GM10266 (cell line): ENCODE data around the gene AOAH.

Experiments
- DNase-seq: peaks from one replicate; pipeline ENCODE4 v3.0.0; 2012; ENCODE audit errors: extremely low spot score
- CTCF ChIP-seq: IDR thresholded peaks from 2 replicates; pipeline ENCODE4 v1.5.1; 2012; ENCODE audit warnings: mild to moderate bottlenecking, low read depth; ENCODE audit not compliant: control insufficient read depth, insufficient read depth; ENCODE audit errors: missing control alignments

AOAH gene

GRCh38 chr7:36602934-36603887 is 121.1 kb downstream of the AOAH start:
- TF ChIP-seq CTCF: no peak
- DNase-seq: no peak

- TF ChIP-seq CTCF: no peak
- no peak for DNase-seq
Measured at GRCh38 chr7:36602511-36602910, 121.8 kb downstream of the AOAH start.

GRCh38 chr7:36601601-36602000 is 122.7 kb downstream of the AOAH start:
- TF ChIP-seq CTCF: no peak
- no peak for DNase-seq

GRCh38 chr7:36600869-36601530 is 123.3 kb downstream of the AOAH start:
- DNase-seq: no peak
- no peak for TF ChIP-seq CTCF

GRCh38 chr7:36600314-36600682 is 124.0 kb downstream of the AOAH start:
- TF ChIP-seq CTCF: no peak
- DNase-seq: no peak

- TF ChIP-seq CTCF: no peak
- DNase-seq: no peak
Measured at GRCh38 chr7:36599645-36600313, 124.5 kb downstream of the AOAH start.

- DNase-seq: no peak
- no peak for TF ChIP-seq CTCF
Measured at GRCh38 chr7:36598054-36598674, 126.1 kb downstream of the AOAH start.
